ENCODE data around the gene CPNE5. TPM values are rescaled to one million over a fixed set of nuclear protein-coding genes. Genes with fewer than 3 reads are reported as not detected.

The CPNE5 gene
- total RNA-seq, 4 donors from 2014 or later: 3.0 to 8.3 (median 3.3) TPM; not detected in 1

- Histone ChIP-seq H3K4me3 (no peak overlapping the region), H3K27ac (no peak overlapping the region), H3K4me1 (peaks cover 0 to 13% (median 0%) of the 10 kb centered on the region in 4 donors), H3K27me3 (no peaks in the 10 kb centered on the region), H3K36me3 (no peaks in the 10 kb centered on the region), H3K9me3 (no peaks in the 10 kb centered on the region)
- TF ChIP-seq POLR2A (IDR thresholded peaks at IDR 0.05): no peak
- TF ChIP-seq POLR2AphosphoS5 (IDR thresholded peaks at IDR 0.05): no peak
- TF ChIP-seq EP300 (IDR thresholded peaks at IDR 0.05; ENCODE audit: low read depth): no peak
- TF ChIP-seq CTCF (IDR thresholded peaks at IDR 0.05): no peak
- in situ Hi-C loops (cut with MboI; ENCODE audit: low pct_ligation_motif_present in 1 of 4, low pct_unique_long_range_greater_than_20kb in 1 of 4, low sequenced_read_pairs in 3 of 4) (loop anchor here in 1 of 4 donors (25.0 kb wide), 1 partner anchor 231 kb away; the partner anchor contains the start of gene FGD2), intact Hi-C loops (cut with DNase I; ENCODE audit: low total_unique reads) (no loop called here)
- 72% methylated on average over 8 of the region's 8 CpGs; no CpG with 5 or more reads in 1 of the 2 donors for WGBS, 2 donors (ENCODE audit: low coverage in 1 of 2)
- DNase-seq: no peak
These were observed 57.6 kb downstream of the CPNE5 start for GRCh38 chr6:36781669-36782068.

- Histone ChIP-seq H3K4me1 (peaks cover 0 to 13% (median 0%) of the 10 kb centered on the region in 4 donors), H3K27ac (no peak overlapping the region), H3K27me3 (no peaks in the 10 kb centered on the region), H3K36me3 (no peaks in the 10 kb centered on the region), H3K9me3 (no peaks in the 10 kb centered on the region), H3K4me3 (no peak overlapping the region)
- intact Hi-C loops (cut with DNase I; ENCODE audit: low total_unique reads): no loop called here
- no peak for TF ChIP-seq CTCF (IDR thresholded peaks at IDR 0.05)
- no peak for TF ChIP-seq POLR2A (IDR thresholded peaks at IDR 0.05)
- TF ChIP-seq EP300 (IDR thresholded peaks at IDR 0.05; ENCODE audit: low read depth): no peak
- no peak for TF ChIP-seq POLR2AphosphoS5 (IDR thresholded peaks at IDR 0.05)
- no peak for DNase-seq
- in situ Hi-C loops (cut with MboI; ENCODE audit: low pct_ligation_motif_present in 1 of 4, low pct_unique_long_range_greater_than_20kb in 1 of 4, low sequenced_read_pairs in 3 of 4): loop anchor here in 1 of 4 donors (25.0 kb wide), 1 partner anchor 232 kb away; the partner anchor contains the start of gene FGD2
- WGBS, 2 donors (ENCODE audit: low coverage in 1 of 2): 28% methylated on average over 11 of the region's 11 CpGs; no CpG with 5 or more reads in 1 of the 2 donors
These were observed 58.6 kb downstream of the CPNE5 start for GRCh38 chr6:36780442-36781177.

GRCh38 chr6:36779227-36779626 lies 60.0 kb downstream of the CPNE5 start:
- Histone ChIP-seq H3K27me3 (no peaks in the 10 kb centered on the region), H3K36me3 (no peaks in the 10 kb centered on the region), H3K27ac (no peak overlapping the region), H3K9me3 (no peaks in the 10 kb centered on the region), H3K4me1 (peaks cover 0 to 13% (median 0%) of the 10 kb centered on the region in 4 donors), H3K4me3 (no peak overlapping the region)
- TF ChIP-seq POLR2AphosphoS5 (IDR thresholded peaks at IDR 0.05): no peak
- TF ChIP-seq CTCF (IDR thresholded peaks at IDR 0.05): no peak
- TF ChIP-seq EP300 (IDR thresholded peaks at IDR 0.05; ENCODE audit: low read depth): no peak
- 68% methylated on average over 5 of the region's 5 CpGs; no CpG with 5 or more reads in 1 of the 2 donors for WGBS, 2 donors (ENCODE audit: low coverage in 1 of 2)
- in situ Hi-C loops (cut with MboI; ENCODE audit: low pct_ligation_motif_present in 1 of 4, low pct_unique_long_range_greater_than_20kb in 1 of 4, low sequenced_read_pairs in 3 of 4): loop anchor here in 2 of 4 donors (10.0 to 25.0 kb wide), 3 partner anchors 233 to 426 kb away; partner anchors contain the start of gene FGD2 (in 1 of the 2)
- intact Hi-C loops (cut with DNase I; ENCODE audit: low total_unique reads): no loop called here
- DNase-seq: no peak

GRCh38 chr6:36777801-36778200 lies 61.4 kb downstream of the CPNE5 start:
- 32 to 61% methylated on average over 3 to 5 of the region's 5 CpGs for WGBS, 2 donors (ENCODE audit: low coverage in 1 of 2)
- Histone ChIP-seq H3K4me1 (peaks cover 0 to 13% (median 0%) of the 10 kb centered on the region in 4 donors), H3K9me3 (no peaks in the 10 kb centered on the region), H3K27me3 (no peaks in the 10 kb centered on the region), H3K27ac (no peak overlapping the region), H3K4me3 (no peak overlapping the region), H3K36me3 (no peaks in the 10 kb centered on the region)
- no peak for DNase-seq
- in situ Hi-C loops (cut with MboI; ENCODE audit: low pct_ligation_motif_present in 1 of 4, low pct_unique_long_range_greater_than_20kb in 1 of 4, low sequenced_read_pairs in 3 of 4) (loop anchor here in 2 of 4 donors (10.0 to 25.0 kb wide), 3 partner anchors 234 to 427 kb away; partner anchors contain the start of gene FGD2 (in 1 of the 2)), intact Hi-C loops (cut with DNase I; ENCODE audit: low total_unique reads) (no loop called here)
- TF ChIP-seq CTCF (IDR thresholded peaks at IDR 0.05): no peak
- TF ChIP-seq POLR2AphosphoS5 (IDR thresholded peaks at IDR 0.05): no peak
- TF ChIP-seq EP300 (IDR thresholded peaks at IDR 0.05; ENCODE audit: low read depth): no peak
- no peak for TF ChIP-seq POLR2A (IDR thresholded peaks at IDR 0.05)

All from transverse colon (tissue), 4 donors.